Neural cell (in vitro differentiated cells): Measurements from ENCODE around the gene PTRH1. TPM values are rescaled to one million over a fixed set of nuclear protein-coding genes. Genes with fewer than 3 reads are reported as not detected.
A peak's percentile ranks its signal among the peaks of the same experiment; 100 is the strongest.

Experiments used
- H2AFZ ChIP-seq: fragments of 200-600, 300-800 bp; sonication (generic), shearing (Covaris generic); 2 replicates; pipeline ENCODE4 v1.6.0; 2014; ENCODE audit warnings: low read depth, mild to moderate bottlenecking, antibody characterized with exemption, low read length, moderate library complexity
- H3F3A ChIP-seq: fragments of 200-600 bp; shearing (Covaris generic); 2 replicates; pipeline ENCODE4 v1.6.1; 2016; ENCODE audit warnings: mild to moderate bottlenecking, moderate library complexity, mixed read lengths, antibody characterized with exemption, low read length; ENCODE audit not compliant: insufficient read depth, poor library complexity, severe bottlenecking
- H3K27ac ChIP-seq: fragments of 200-600, 300-800 bp; sonication (generic), shearing (Covaris generic); 2 replicates; pipeline ENCODE4 v1.5.1; 2014; ENCODE audit warnings: mild to moderate bottlenecking, low read length, moderate library complexity
- H3K27me3 ChIP-seq: fragments of 300-800, 200-600 bp; sonication (generic), shearing (Covaris generic); 2 replicates; pipeline ENCODE4 v1.6.0; 2014; ENCODE audit warnings: mild to moderate bottlenecking, low read depth, low read length, moderate library complexity; ENCODE audit not compliant: insufficient read depth
- H3K36me3 ChIP-seq: fragments of 300-800, 200-600 bp; sonication (generic), shearing (Covaris generic); 2 replicates; pipeline ENCODE4 v1.5.1; 2014; ENCODE audit warnings: mild to moderate bottlenecking, antibody characterized with exemption, low read length, moderate library complexity; ENCODE audit not compliant: insufficient read depth
- H3K4me2 ChIP-seq: fragments of 300-800, 200-600 bp; sonication (generic), shearing (Covaris generic); 2 replicates; pipeline ENCODE4 v1.6.0; 2014; ENCODE audit warnings: mild to moderate bottlenecking, low read length
- H3K4me3 ChIP-seq: fragments of 300-800, 200-600 bp; sonication (generic), shearing (Covaris generic); 2 replicates; pipeline ENCODE4 v1.5.1; 2014; ENCODE audit warnings: mild to moderate bottlenecking, low read length, moderate library complexity
- H3K79me2 ChIP-seq: fragments of 200-600 bp; shearing (Covaris generic); replicated peaks from 2 replicates; pipeline ENCODE4 v1.6.0; 2014; ENCODE audit warnings: mild to moderate bottlenecking, low read length, moderate library complexity; ENCODE audit not compliant: insufficient read depth
- H3K9ac ChIP-seq: fragments of 300-800, 200-600 bp; sonication (generic), shearing (Covaris generic); 2 replicates; pipeline ENCODE4 v1.6.1; 2016; ENCODE audit warnings: mild to moderate bottlenecking, low read length, mixed read lengths
- H3K9me2 ChIP-seq: fragments of 200-600 bp; shearing (Covaris generic); 2 replicates; pipeline ENCODE4 v1.6.1; 2016; ENCODE audit warnings: mild to moderate bottlenecking, low read length, mixed read lengths; ENCODE audit not compliant: insufficient read depth
- H3K9me3 ChIP-seq: fragments of 200-600, 300-800 bp; sonication (generic), shearing (Covaris generic); 2 replicates; pipeline ENCODE4 v1.6.1; 2016; ENCODE audit warnings: mild to moderate bottlenecking, mixed run types, low read length, moderate library complexity, mixed read lengths
- H4K20me1 ChIP-seq: fragments of 200-600 bp; shearing (Covaris generic); 2 replicates; pipeline ENCODE4 v1.6.1; 2016; ENCODE audit warnings: mild to moderate bottlenecking, mixed run types; ENCODE audit not compliant: insufficient read depth
- CTCF ChIP-seq: fragments of 450-650 bp; IDR thresholded peaks from 2 replicates; pipeline ENCODE4 v1.5.1; 2014; ENCODE audit warnings: antibody characterized with exemption, mild to moderate bottlenecking, moderate library complexity; ENCODE audit not compliant: poor library complexity, severe bottlenecking
- EP300 ChIP-seq: fragments of 450-650 bp; conservative IDR thresholded peaks from 2 replicates; pipeline ENCODE4 v1.6.1; 2014; ENCODE audit warnings: antibody characterized with exemption, mild to moderate bottlenecking, moderate library complexity; ENCODE audit not compliant: poor library complexity, severe bottlenecking
- EZH2 ChIP-seq: fragments of 200-600, 300-800 bp; shearing (Covaris generic), sonication (generic); IDR thresholded peaks from 2 replicates; pipeline ENCODE4 v1.6.1; 2014; ENCODE audit warnings: antibody characterized with exemption, low read length, borderline replicate concordance, mild to moderate bottlenecking; ENCODE audit not compliant: insufficient read depth, poor library complexity, severe bottlenecking
- MXI1 ChIP-seq: fragments of 450-650 bp; conservative IDR thresholded peaks from 2 replicates; pipeline ENCODE4 v1.6.1; 2014; ENCODE audit warnings: antibody characterized with exemption, mild to moderate bottlenecking; ENCODE audit not compliant: poor library complexity, severe bottlenecking
- POLR2AphosphoS5 ChIP-seq: IDR thresholded peaks from 2 replicates; pipeline ENCODE4 v1.6.1; 2012
- RAD21 ChIP-seq: fragments of 450-650 bp; conservative IDR thresholded peaks from 2 replicates; pipeline ENCODE4 v1.6.1; 2014; ENCODE audit warnings: antibody characterized with exemption, mild to moderate bottlenecking, moderate library complexity
- REST ChIP-seq: IDR thresholded peaks from 2 replicates; pipeline ENCODE4 v1.6.1; 2012; ENCODE audit warnings: borderline replicate concordance
- SMC3 ChIP-seq: fragments of 450-650 bp; conservative IDR thresholded peaks from 2 replicates; pipeline ENCODE4 v1.6.1; 2014; ENCODE audit warnings: antibody characterized with exemption, mild to moderate bottlenecking, moderate library complexity; ENCODE audit not compliant: poor library complexity
- TAF1 ChIP-seq: IDR thresholded peaks from 2 replicates; pipeline ENCODE4 v1.6.1; 2012; ENCODE audit warnings: low read depth
- polyA plus RNA-seq: library from polyadenylated mRNA; depleted of rRNA; stranded (reverse); fragments of >200 nt; gene quantifications from 2 replicates; pipeline ENCODE4 v1.2.3, GENCODE V29; 2014

Gene PTRH1
- polyA plus RNA-seq, 1 donor from 2014 or later = 20.0 TPM

GRCh38 chr9:127753148-127753547, 37.7 kb upstream of the PTRH1 start:
- Histone ChIP-seq H3K9me3 (no peaks in the 10 kb centered on the region), H3K36me3 (no peaks in the 10 kb centered on the region), H3K9me2 (no peaks in the 10 kb centered on the region), H3K4me2 (peak overlapping the region; percentile 36), H2AFZ (no peak overlapping the region), H3K9ac (peak overlapping the region; percentile 100), H4K20me1 (no peaks in the 10 kb centered on the region), H3K27ac (peak overlapping the region; percentile 98), H3F3A (no peaks in the 10 kb centered on the region), H3K79me2 (peaks cover 26% of the 10 kb centered on the region), H3K27me3 (no peaks in the 10 kb centered on the region), H3K4me3 (peak overlapping the region; percentile 100)
- TF ChIP-seq MXI1 (no peak), CTCF (no peak), TAF1 (no peak), RAD21 (no peak), REST (no peak), EZH2 (no peak), POLR2AphosphoS5 (no peak), SMC3 (no peak), EP300 (no peak)

- TF ChIP-seq MXI1 = no peak
- TF ChIP-seq CTCF = no peak
- TF ChIP-seq TAF1 = no peak
- no peak for TF ChIP-seq POLR2AphosphoS5
- TF ChIP-seq SMC3 = no peak
- no peak for TF ChIP-seq EP300
- no peak for TF ChIP-seq RAD21
- TF ChIP-seq EZH2 = no peak
- TF ChIP-seq REST = no peak
- H3K27me3 ChIP-seq = no peaks in the 10 kb centered on the region
- no peaks in the 10 kb centered on the region for H3K9me2 ChIP-seq
- H3F3A ChIP-seq = no peaks in the 10 kb centered on the region
- peaks cover 26% of the 10 kb centered on the region for H3K79me2 ChIP-seq
- H3K27ac ChIP-seq = no peak overlapping the region
- peak overlapping the region; percentile 100 for H3K4me3 ChIP-seq
- H3K36me3 ChIP-seq = no peaks in the 10 kb centered on the region
- H2AFZ ChIP-seq = no peak overlapping the region
- H3K9me3 ChIP-seq = no peaks in the 10 kb centered on the region
- no peak overlapping the region for H3K4me2 ChIP-seq
- H3K9ac ChIP-seq = peak overlapping the region; percentile 100
- no peaks in the 10 kb centered on the region for H4K20me1 ChIP-seq
Measured at GRCh38 chr9:127751269-127752054, 36.0 kb upstream of the PTRH1 start.
